ENCODE measurements around the gene CHDH. TPM values are rescaled to one million over a fixed set of nuclear protein-coding genes. Genes with fewer than 3 reads are reported as not detected.

The CHDH gene
- polyA plus RNA-seq, 2 of the 4 experiments (the other 2 are of a cell fraction): 1.1 to 2.8 TPM

DNA sequence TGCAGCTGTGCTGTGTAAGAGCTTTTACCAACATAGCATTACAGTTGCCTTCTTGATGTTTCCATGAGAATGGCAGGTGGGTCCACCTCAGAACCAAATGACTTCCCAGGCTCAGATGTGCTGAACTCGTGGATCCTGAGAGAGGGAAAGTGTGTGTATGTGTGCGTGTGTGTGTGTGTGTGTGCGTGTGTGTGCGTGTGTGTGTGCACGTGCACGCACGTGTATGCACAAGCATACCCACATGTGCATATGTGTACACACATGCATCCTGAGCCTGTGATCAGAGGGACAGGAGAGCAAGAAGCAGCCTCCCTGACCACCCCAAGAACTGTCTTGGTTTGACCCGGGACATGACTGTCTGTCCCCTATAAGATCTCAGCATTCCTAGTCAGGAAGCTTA is 48.1 kb downstream of the CHDH start:
- WGBS (ENCODE audit: missing lambda C conversion rate): 66% methylated on average over 8 of the region's 8 CpGs
- CTCF ChIA-PET: interaction anchor here (1.0 kb wide), 1 partner anchor 10 kb away, joined by 3 read pairs; no protein-coding TSS in a partner anchor
- POLR2A ChIA-PET: no interaction called here
- Histone ChIP-seq H3K4me3 (no peak overlapping the region), H3K27ac (no peak overlapping the region), H3K4me2 (no peak overlapping the region), H3K4me1 (no peaks in the 10 kb centered on the region), H3K9me3 (no peaks in the 10 kb centered on the region)
- no peak for ATAC-seq
- TF ChIP-seq RFX5 (IDR thresholded peaks at IDR 0.05) (no peak), ELK1 (IDR thresholded peaks at IDR 0.05; ENCODE audit: low read depth, low read length) (no peak), BHLHE40 (IDR thresholded peaks at IDR 0.05; ENCODE audit: low read depth, low read length) (no peak), RNF2 (IDR thresholded peaks at IDR 0.05; ENCODE audit: borderline replicate concordance, low read depth) (no peak), CHD2 (IDR thresholded peaks at IDR 0.05; ENCODE audit: low read length, partially characterized antibody) (no peak), HOXB5 (CRISPR knock-in tag; IDR thresholded peaks at IDR 0.05) (no peak), SMC3 (IDR thresholded peaks at IDR 0.05) (no peak), SREBF2 (IDR thresholded peaks at IDR 0.05) (no peak), CBX8 (IDR thresholded peaks at IDR 0.05) (no peak), POLR2AphosphoS2 (conservative IDR thresholded peaks at IDR 0.05; ENCODE audit: low read length) (no peak), ZNF302 (CRISPR knock-in tag; IDR thresholded peaks at IDR 0.05) (no peak), MAZ (IDR thresholded peaks at IDR 0.05; ENCODE audit: borderline replicate concordance, low read depth, low read length) (no peak), FOSL2 (IDR thresholded peaks at IDR 0.05) (no peak), FOSL2 (CRISPR knock-in tag; IDR thresholded peaks at IDR 0.05) (no peak), HOXB13 (CRISPR knock-in tag; IDR thresholded peaks at IDR 0.05; ENCODE audit: low read depth) (no peak), EHMT2 (IDR thresholded peaks at IDR 0.05; ENCODE audit: low read depth) (no peak), NFE2L2 (conservative IDR thresholded peaks at IDR 0.05; ENCODE audit: low read length) (no peak), MAFK (IDR thresholded peaks at IDR 0.05; ENCODE audit: partially characterized antibody) (no peak), JUNB (IDR thresholded peaks at IDR 0.05) (no peak), FOXS1 (CRISPR knock-in tag; IDR thresholded peaks at IDR 0.05) (no peak)
- DNase-seq (ENCODE audit: low read depth in 1 of 2, low spot score in 1 of 2): no peak
- no peak for FAIRE-seq

GRCh38 chr3:53795789-53796560 is 50.2 kb downstream of the CHDH start:
- no peak overlapping the region for H3K4me2 ChIP-seq
- H3K9me3 ChIP-seq: no peaks in the 10 kb centered on the region
- FAIRE-seq: no peak
- WGBS (ENCODE audit: missing lambda C conversion rate): 57% methylated on average over 9 of the region's 12 CpGs
- H3K4me1 ChIP-seq: no peaks in the 10 kb centered on the region
- CTCF ChIA-PET: no interaction called here
- TF ChIP-seq RAD21 (conservative IDR thresholded peaks at IDR 0.05 in 1 of 2, IDR thresholded peaks at IDR 0.05 in 1 of 2): no peak
- no peak for TF ChIP-seq KDM1A (IDR thresholded peaks at IDR 0.05; ENCODE audit: low read depth)
- no peak for TF ChIP-seq KDM5A (IDR thresholded peaks at IDR 0.05)
- TF ChIP-seq TP53 (CRISPR knock-in tag; IDR thresholded peaks at IDR 0.05): no peak
- TF ChIP-seq JUN (IDR thresholded peaks at IDR 0.05): no peak
- no peak for TF ChIP-seq POLR2A (IDR thresholded peaks at IDR 0.05; ENCODE audit: low read length)
- no peak for TF ChIP-seq TFCP2L1 (CRISPR knock-in tag; IDR thresholded peaks at IDR 0.05)
- no peak for ATAC-seq
- no peak for DNase-seq (ENCODE audit: low read depth in 1 of 2, low spot score in 1 of 2)
- no peak overlapping the region for H3K27ac ChIP-seq
- no peak overlapping the region for H3K4me3 ChIP-seq
- POLR2A ChIA-PET: no interaction called here

DNA sequence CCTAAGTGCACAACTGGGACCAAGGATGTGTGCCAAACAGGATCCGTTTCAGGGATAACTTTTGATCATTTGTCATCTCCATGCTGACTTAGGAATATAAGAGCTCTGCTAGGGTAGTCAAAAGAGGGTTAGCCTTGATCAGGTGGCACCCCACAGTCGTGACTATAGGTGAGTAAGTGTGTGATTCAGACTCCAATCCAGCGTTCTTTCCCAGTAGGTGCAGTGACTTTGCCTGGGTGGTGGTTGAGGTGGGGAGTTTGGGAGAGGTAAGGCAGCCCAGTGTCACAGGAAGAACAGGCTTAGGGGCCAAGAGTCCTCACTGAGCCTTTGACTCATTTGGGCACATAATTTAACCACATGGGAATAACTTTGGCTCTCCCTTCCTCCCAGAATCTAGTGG is 51.0 kb downstream of the CHDH start:
- CTCF ChIA-PET: no interaction called here
- no peaks in the 10 kb centered on the region for H3K9me3 ChIP-seq
- 0 out of 6 replicates have a peak, but pooled peaks of 1 of the 2 experiments have one; percentile 31 for ATAC-seq
- no peak overlapping the region for H3K4me3 ChIP-seq
- no peak for DNase-seq (ENCODE audit: low read depth in 1 of 2, low spot score in 1 of 2)
- TF ChIP-seq MAFK (IDR thresholded peaks at IDR 0.05; ENCODE audit: partially characterized antibody) (no peak), POLR2A (IDR thresholded peaks at IDR 0.05; ENCODE audit: low read length) (no peak), RCOR1 (IDR thresholded peaks at IDR 0.05; ENCODE audit: low read depth, low read length) (no peak)
- no peak overlapping the region for H3K4me2 ChIP-seq
- POLR2A ChIA-PET: no interaction called here
- H3K27ac ChIP-seq: no peak overlapping the region
- H3K4me1 ChIP-seq: no peaks in the 10 kb centered on the region
- 0% methylated on average over 3 of the region's 3 CpGs for WGBS (ENCODE audit: missing lambda C conversion rate)
- FAIRE-seq: no peak

Data from A549 (cell line).